Transverse colon (tissue), 4 donors: Measurements from ENCODE around the gene GABARAP. TPM values are rescaled to one million over a fixed set of nuclear protein-coding genes. Genes with fewer than 3 reads are reported as not detected.

Source experiments
- DNase-seq: peaks from one replicate; pipeline ENCODE4 v3.0.0-alpha.2; 2019
- H3K27ac ChIP-seq, 4 donors: fragments of 200-600 bp; sonication (generic); 2 replicates each; pipeline ENCODE4 v1.5.1; 2016 to 2018; ENCODE audit warnings: inconsistent platforms in 4 of 4
- H3K27me3 ChIP-seq: fragments of 200-600 bp; sonication (generic); 2 replicates; pipeline ENCODE4 v1.5.1; 2017; ENCODE audit warnings: inconsistent platforms
- H3K36me3 ChIP-seq, 4 donors: fragments of 200-600 bp; sonication (generic); 2 replicates each; pipeline ENCODE4 v1.5.1; 2017 to 2019; ENCODE audit warnings: inconsistent platforms in 4 of 4
- H3K4me1 ChIP-seq, 4 donors: fragments of 200-600 bp; sonication (generic); 2 replicates each; pipeline ENCODE4 v1.5.1; 2017 to 2020; ENCODE audit warnings: inconsistent platforms in 4 of 4
- H3K4me3 ChIP-seq, 4 donors: fragments of 200-600 bp; sonication (generic); 1 replicate in 1 of 4; 2 replicates in 3 of 4; pipeline versions ENCODE4 v1.5.1 to v1.6.1; 2017 to 2019; ENCODE audit warnings: inconsistent platforms in 4 of 4
- H3K9me3 ChIP-seq, 2 donors: fragments of 200-600 bp; sonication (generic); 2 replicates each; pipeline ENCODE4 v1.5.1; 2017 to 2019; ENCODE audit warnings: inconsistent platforms in 2 of 2
- EP300 ChIP-seq: sonication (generic); formaldehyde crosslinking; IDR thresholded peaks from one replicate; pipeline ENCODE4 v1.6.1; 2017; ENCODE audit warnings: antibody characterized with exemption, low read depth
- POLR2A ChIP-seq: fragments of 450-650 bp; IDR thresholded peaks from one replicate; pipeline ENCODE4 v1.6.1; 2016; ENCODE audit warnings: antibody characterized with exemption, mild to moderate bottlenecking, moderate library complexity
- POLR2AphosphoS5 ChIP-seq, 3 donors: sonication (generic); formaldehyde crosslinking; IDR thresholded peaks; one replicate each; pipeline ENCODE4 v1.6.1; 2016; ENCODE audit warnings: antibody characterized with exemption in 3 of 3
- WGBS, 2 donors: methylation state at CpG; one replicate each; pipeline ENCODE4 v1.1.5; 2018; ENCODE audit warnings: low coverage in 1 of 2; 5-methylcytosine and 5-hydroxymethylcytosine counted together
- in situ Hi-C, 4 donors: fragments of 200-750 bp; cut with MboI; loops; one replicate each; pipeline versions ENCODE4 v1.15.0 to v1.15.1; 2017; ENCODE audit warnings: low sequenced_read_pairs in 3 of 4, low pct_ligation_motif_present in 1 of 4, low pct_unique_long_range_greater_than_20kb in 1 of 4
- intact Hi-C: fragments of 100-400 bp; cut with DNase I; formaldehyde crosslinking; loops from one replicate; pipeline ENCODE4 v1.15.1; 2023; ENCODE audit warnings: low total_unique reads
- total RNA-seq, 4 donors: library from RNA; depleted of rRNA; stranded (reverse); fragments of >200 nt; gene quantifications; one replicate each; pipeline ENCODE4 v1.1.0, GENCODE V29; 2016
- TF ChIP-seq, protein P1 (sequence below), 5 experiments: fragments of 200-600 bp in 3 of 5; fragments of 450-650 bp in 2 of 5; sonication (generic) in 3 of 5; IDR thresholded peaks; 1 replicate in 2 of 5; 2 replicates in 3 of 5; pipeline ENCODE4 v1.5.1; 2016 to 2017; ENCODE audit warnings: antibody characterized with exemption in 5 of 5, inconsistent platforms in 3 of 5, mild to moderate bottlenecking in 2 of 5, moderate library complexity in 1 of 5

The GABARAP gene
- total RNA-seq, 4 donors from 2014 or later: 209 to 479 (median 394) TPM

DNA sequence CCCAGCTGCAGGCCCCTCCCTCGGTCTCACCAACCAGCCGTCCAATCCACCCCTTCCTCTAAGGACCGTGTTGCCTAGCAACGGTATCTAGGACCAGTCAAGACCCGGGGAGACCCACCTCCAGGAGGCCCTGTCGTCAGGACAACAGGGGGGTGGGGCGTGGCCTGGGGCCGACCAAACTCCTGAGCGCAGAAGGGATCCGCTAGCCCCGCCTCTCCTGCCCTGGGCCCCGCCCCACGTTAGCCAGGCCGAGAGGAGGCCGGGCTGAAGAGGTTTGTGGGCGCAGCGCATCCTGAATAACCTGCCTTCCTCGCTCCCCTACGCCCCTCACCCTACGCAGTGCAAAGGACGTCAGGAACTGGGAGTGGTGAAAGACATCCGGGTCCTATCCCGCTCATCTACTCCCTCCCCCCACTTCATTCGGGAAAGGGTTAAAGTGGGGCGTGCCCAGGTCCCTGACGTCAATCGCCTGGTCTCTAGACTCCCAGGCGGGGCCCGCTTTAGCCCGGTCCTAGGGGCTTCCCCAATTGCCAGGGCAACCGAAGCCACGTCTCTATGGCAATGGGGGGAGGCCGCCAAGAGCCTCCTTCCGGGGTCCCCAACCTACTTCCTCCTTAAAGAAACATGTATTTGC, 37.3 kb downstream of the GABARAP start:
- peaks cover 3 to 15% (median 5%) of the 10 kb centered on the region in 4 donors for H3K4me1 ChIP-seq
- H3K36me3 ChIP-seq: no peaks in the 10 kb centered on the region
- H3K4me3 ChIP-seq: peak overlapping the region; percentile 22 to 49 (median 31)
- intact Hi-C loops (no loop called here), in situ Hi-C loops (no loop called here)
- DNase-seq: peak; percentile 87
- WGBS, 2 donors: 1% methylated on average over 25 of the region's 34 CpGs; no CpG with 5 or more reads in 1 of the 2 donors
- TF ChIP-seq EP300 (no peak), POLR2AphosphoS5 (IDR thresholded peaks at IDR 0.05) (peak in 1 of 3 donors; percentile 9)
- no peaks in the 10 kb centered on the region for H3K9me3 ChIP-seq
- H3K27ac ChIP-seq: peak overlapping the region; percentile 51 to 73 (median 60)
- H3K27me3 ChIP-seq: no peaks in the 10 kb centered on the region

DNA sequence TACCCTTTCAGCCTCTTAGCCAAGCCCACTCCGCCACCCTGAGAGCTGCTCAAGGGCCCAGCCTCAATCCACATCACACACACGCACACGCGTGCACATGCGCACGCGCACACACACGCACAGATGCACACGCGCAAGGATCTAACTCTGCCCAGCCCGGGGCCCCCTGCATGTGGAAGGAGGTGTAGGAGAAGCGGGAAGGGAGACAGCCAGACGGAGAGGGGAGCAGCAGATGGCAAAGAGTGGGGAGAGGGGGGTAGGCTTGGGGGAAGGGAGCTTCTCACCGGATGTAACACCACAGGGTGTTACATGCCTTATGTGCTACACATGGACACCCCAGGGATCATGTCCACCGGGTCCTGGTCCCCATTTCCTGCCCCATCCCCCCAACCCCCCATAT, 37.9 kb downstream of the GABARAP start:
- H3K4me3 ChIP-seq: peak overlapping the region in 1 of 4 donors; percentile 49
- no peaks in the 10 kb centered on the region for H3K36me3 ChIP-seq
- intact Hi-C loops (no loop called here), in situ Hi-C loops (no loop called here)
- peaks cover 3 to 15% (median 5%) of the 10 kb centered on the region in 4 donors for H3K4me1 ChIP-seq
- 76% methylated on average over 15 of the region's 15 CpGs; no CpG with 5 or more reads in 1 of the 2 donors for WGBS, 2 donors
- no peaks in the 10 kb centered on the region for H3K9me3 ChIP-seq
- TF ChIP-seq EP300: no peak
- DNase-seq: no peak
- H3K27me3 ChIP-seq: no peaks in the 10 kb centered on the region
- H3K27ac ChIP-seq: peak overlapping the region; percentile 51 to 73 (median 60)

DNA sequence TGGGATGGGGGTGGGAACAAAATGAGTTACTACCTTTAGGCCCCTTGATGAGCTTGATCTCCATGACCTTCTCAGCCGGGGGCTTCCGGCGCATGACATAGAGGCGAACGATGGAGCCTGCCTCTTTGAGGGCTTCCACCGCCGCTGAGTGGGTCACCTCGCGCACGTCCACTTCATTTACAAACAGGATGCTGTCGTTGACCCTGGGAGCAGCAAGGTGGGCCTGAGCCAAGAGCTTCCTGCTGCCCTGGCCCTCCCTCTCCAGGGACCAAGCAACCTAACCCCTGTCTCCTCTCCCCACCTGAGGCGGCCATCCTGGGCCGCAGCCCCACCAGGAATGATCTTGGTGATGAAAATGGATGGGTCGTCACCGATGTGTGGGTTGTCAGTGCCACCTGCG, 38.9 kb downstream of the GABARAP start:
- intact Hi-C loops: no loop called here
- Histone ChIP-seq H3K4me1 (peaks cover 3 to 15% (median 5%) of the 10 kb centered on the region in 4 donors), H3K36me3 (no peaks in the 10 kb centered on the region), H3K27ac (no peak overlapping the region), H3K4me3 (no peak overlapping the region), H3K9me3 (no peaks in the 10 kb centered on the region), H3K27me3 (no peaks in the 10 kb centered on the region)
- no peak for DNase-seq
- WGBS, 2 donors: 92% methylated on average over 16 of the region's 16 CpGs; no CpG with 5 or more reads in 1 of the 2 donors
- no peak for TF ChIP-seq POLR2A
- TF ChIP-seq POLR2AphosphoS5 (IDR thresholded peaks at IDR 0.05): no peak
- no peak for TF ChIP-seq EP300
- TF ChIP-seq, protein P1, sequence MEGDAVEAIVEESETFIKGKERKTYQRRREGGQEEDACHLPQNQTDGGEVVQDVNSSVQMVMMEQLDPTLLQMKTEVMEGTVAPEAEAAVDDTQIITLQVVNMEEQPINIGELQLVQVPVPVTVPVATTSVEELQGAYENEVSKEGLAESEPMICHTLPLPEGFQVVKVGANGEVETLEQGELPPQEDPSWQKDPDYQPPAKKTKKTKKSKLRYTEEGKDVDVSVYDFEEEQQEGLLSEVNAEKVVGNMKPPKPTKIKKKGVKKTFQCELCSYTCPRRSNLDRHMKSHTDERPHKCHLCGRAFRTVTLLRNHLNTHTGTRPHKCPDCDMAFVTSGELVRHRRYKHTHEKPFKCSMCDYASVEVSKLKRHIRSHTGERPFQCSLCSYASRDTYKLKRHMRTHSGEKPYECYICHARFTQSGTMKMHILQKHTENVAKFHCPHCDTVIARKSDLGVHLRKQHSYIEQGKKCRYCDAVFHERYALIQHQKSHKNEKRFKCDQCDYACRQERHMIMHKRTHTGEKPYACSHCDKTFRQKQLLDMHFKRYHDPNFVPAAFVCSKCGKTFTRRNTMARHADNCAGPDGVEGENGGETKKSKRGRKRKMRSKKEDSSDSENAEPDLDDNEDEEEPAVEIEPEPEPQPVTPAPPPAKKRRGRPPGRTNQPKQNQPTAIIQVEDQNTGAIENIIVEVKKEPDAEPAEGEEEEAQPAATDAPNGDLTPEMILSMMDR (IDR thresholded peaks at IDR 0.05): no peak
- in situ Hi-C loops: no loop called here

DNA sequence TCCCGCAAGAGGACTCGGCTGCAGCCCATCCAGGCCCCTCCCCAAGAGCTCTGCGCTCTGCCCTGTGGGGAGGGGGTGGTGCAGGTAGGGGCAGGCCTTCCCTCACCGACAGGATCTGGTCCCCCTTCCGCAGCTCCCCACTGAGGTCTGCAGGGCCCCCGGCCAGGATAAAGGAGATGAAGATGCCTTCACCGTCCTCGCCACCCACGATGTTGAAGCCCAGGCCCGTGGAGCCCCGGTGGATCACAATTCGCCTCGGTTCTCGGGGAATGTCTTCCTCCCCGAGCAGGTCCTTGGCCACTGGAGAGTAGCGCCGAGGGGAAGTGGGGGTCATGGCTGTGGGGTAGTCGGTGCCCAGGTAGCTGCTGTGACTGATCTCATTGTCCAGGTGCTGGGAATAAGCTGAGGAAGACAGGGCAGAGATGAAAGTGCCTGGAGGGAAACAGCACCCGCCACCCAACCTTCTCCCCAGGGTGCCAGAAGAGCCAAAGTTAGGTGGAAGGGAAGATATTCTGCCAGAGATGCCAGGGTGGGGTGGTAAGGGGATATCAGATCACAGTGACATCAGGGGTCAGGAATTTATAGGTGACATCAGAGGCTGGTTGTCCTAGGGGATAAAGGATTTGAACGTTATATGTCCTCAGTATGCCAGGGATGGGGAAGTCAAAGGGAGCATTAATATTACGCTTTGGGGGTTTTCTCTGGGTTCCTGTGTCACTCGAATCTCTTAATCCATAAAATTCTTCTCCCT, 45.4 kb downstream of the GABARAP start:
- 90 to 91% methylated on average over 3 to 22 of the region's 22 CpGs for WGBS, 2 donors
- Histone ChIP-seq H3K9me3 (no peaks in the 10 kb centered on the region), H3K36me3 (no peaks in the 10 kb centered on the region), H3K27me3 (no peaks in the 10 kb centered on the region), H3K4me3 (no peak overlapping the region), H3K4me1 (no peaks in the 10 kb centered on the region), H3K27ac (no peak overlapping the region)
- intact Hi-C loops: no loop called here
- no peak for DNase-seq
- in situ Hi-C loops: no loop called here
- TF ChIP-seq POLR2AphosphoS5 (IDR thresholded peaks at IDR 0.05) (no peak), POLR2A (no peak), EP300 (no peak)
- TF ChIP-seq, protein P1 (IDR thresholded peaks at IDR 0.05): no peak

DNA sequence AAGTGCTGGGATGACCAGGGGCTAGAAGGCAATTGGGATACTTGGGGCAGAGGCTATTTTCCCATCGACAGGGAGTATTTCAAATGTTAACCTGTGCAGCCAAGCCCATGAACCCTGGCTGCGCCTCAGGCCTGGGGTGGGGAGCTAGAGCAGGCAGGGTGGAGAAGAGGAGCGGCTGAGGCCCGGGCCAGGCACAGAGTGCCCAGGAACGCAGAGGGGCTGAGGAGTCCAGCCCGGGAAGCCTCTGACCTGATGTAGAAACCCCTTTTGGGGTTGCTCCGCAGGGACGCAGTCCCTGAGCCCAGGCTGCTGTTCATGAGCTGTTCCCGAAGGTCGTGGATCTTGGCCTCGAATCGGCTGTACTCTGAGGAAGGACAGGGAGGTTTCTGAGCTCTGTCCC, 46.3 kb downstream of the GABARAP start:
- H3K27me3 ChIP-seq: no peaks in the 10 kb centered on the region
- no peak for DNase-seq
- H3K4me3 ChIP-seq: no peak overlapping the region
- WGBS, 2 donors: 91 to 100% methylated on average over 1 to 12 of the region's 12 CpGs
- intact Hi-C loops (no loop called here), in situ Hi-C loops (no loop called here)
- no peaks in the 10 kb centered on the region for H3K9me3 ChIP-seq
- H3K36me3 ChIP-seq: no peaks in the 10 kb centered on the region
- H3K27ac ChIP-seq: no peak overlapping the region
- no peaks in the 10 kb centered on the region for H3K4me1 ChIP-seq
- TF ChIP-seq POLR2AphosphoS5 (IDR thresholded peaks at IDR 0.05) (no peak), EP300 (no peak), POLR2A (no peak)
- TF ChIP-seq, protein P1 (IDR thresholded peaks at IDR 0.05): no peak
